HEK293 (cell line): ENCODE measurements around the gene SLC30A1.
A peak's percentile ranks its signal among the peaks of the same experiment; 100 is the strongest.

Source experiments
- GLIS2 ChIP-seq: fragments of 450-650 bp; formaldehyde crosslinking; IDR thresholded peaks from 2 replicates; pipeline ENCODE4 v1.5.1; 2016; ENCODE audit warnings: missing biosample characterization, missing genetic modification characterization
- HIC1 ChIP-seq: fragments of 450-650 bp; formaldehyde crosslinking; IDR thresholded peaks from 2 replicates; pipeline ENCODE4 v1.5.1; 2016; ENCODE audit warnings: missing biosample characterization, missing genetic modification characterization
- MEIS1 ChIP-seq: sonication (generic); formaldehyde crosslinking; IDR thresholded peaks from 2 replicates; pipeline ENCODE4 v1.8.1; 2022; ENCODE audit warnings: missing genetic modification reagents, mild to moderate bottlenecking, borderline replicate concordance
- OSR2 ChIP-seq: fragments of 450-650 bp; formaldehyde crosslinking; IDR thresholded peaks from 2 replicates; pipeline ENCODE4 v1.5.1; 2016; ENCODE audit warnings: missing biosample characterization, missing genetic modification characterization
- SP3 ChIP-seq: fragments of 450-650 bp; formaldehyde crosslinking; IDR thresholded peaks from 2 replicates; pipeline ENCODE4 v1.5.1; 2016; ENCODE audit warnings: missing biosample characterization, missing genetic modification characterization
- ZBTB17 ChIP-seq: fragments of 450-650 bp; formaldehyde crosslinking; IDR thresholded peaks from 2 replicates; pipeline ENCODE4 v1.5.1; 2016; ENCODE audit warnings: missing biosample characterization, missing genetic modification characterization
- ZEB2 ChIP-seq: fragments of 450-650 bp; formaldehyde crosslinking; IDR thresholded peaks from 2 replicates; pipeline ENCODE4 v1.5.1; 2016; ENCODE audit warnings: missing biosample characterization, missing genetic modification characterization
- ZFP3 ChIP-seq: fragments of 450-650 bp; formaldehyde crosslinking; IDR thresholded peaks from 2 replicates; pipeline ENCODE4 v1.5.1; 2016; ENCODE audit warnings: low read depth, missing biosample characterization, missing genetic modification characterization
- ZIC2 ChIP-seq: fragments of 450-650 bp; formaldehyde crosslinking; IDR thresholded peaks from 2 replicates; pipeline ENCODE4 v1.5.1; 2016; ENCODE audit warnings: missing biosample characterization, missing genetic modification characterization
- ZNF132 ChIP-seq: fragments of 450-650 bp; formaldehyde crosslinking; IDR thresholded peaks from 2 replicates; pipeline ENCODE4 v1.5.1; 2017; ENCODE audit warnings: missing biosample characterization, missing genetic modification characterization, borderline replicate concordance
- ZNF148 ChIP-seq: fragments of 450-650 bp; formaldehyde crosslinking; IDR thresholded peaks from 2 replicates; pipeline ENCODE4 v1.5.0; 2017; ENCODE audit warnings: missing biosample characterization, missing genetic modification characterization, borderline replicate concordance
- ZNF16 ChIP-seq: fragments of 450-650 bp; formaldehyde crosslinking; IDR thresholded peaks from 2 replicates; pipeline ENCODE4 v1.5.1; 2016; ENCODE audit warnings: low read depth, missing biosample characterization, missing genetic modification characterization
- ZNF202 ChIP-seq: fragments of 450-650 bp; formaldehyde crosslinking; IDR thresholded peaks from 2 replicates; pipeline ENCODE4 v1.5.1; 2016; ENCODE audit warnings: missing biosample characterization, missing genetic modification characterization, borderline replicate concordance
- ZNF211 ChIP-seq: fragments of 450-650 bp; formaldehyde crosslinking; IDR thresholded peaks from 2 replicates; pipeline ENCODE4 v1.5.1; 2016; ENCODE audit warnings: low read depth, missing biosample characterization, missing genetic modification characterization
- ZNF302 ChIP-seq: fragments of 450-650 bp; formaldehyde crosslinking; IDR thresholded peaks from 2 replicates; pipeline ENCODE4 v1.5.1; 2016; ENCODE audit warnings: missing biosample characterization, missing genetic modification characterization, low read depth
- ZNF391 ChIP-seq: fragments of 450-650 bp; formaldehyde crosslinking; IDR thresholded peaks from 2 replicates; pipeline ENCODE4 v1.5.1; 2016; ENCODE audit warnings: low read depth, missing biosample characterization, missing genetic modification characterization, borderline replicate concordance
- ZNF488 ChIP-seq: fragments of 450-650 bp; formaldehyde crosslinking; IDR thresholded peaks from 2 replicates; pipeline ENCODE4 v1.5.1; 2016; ENCODE audit warnings: missing biosample characterization, missing genetic modification characterization
- ZNF514 ChIP-seq: fragments of 450-650 bp; formaldehyde crosslinking; IDR thresholded peaks from 2 replicates; pipeline ENCODE4 v1.5.1; 2016; ENCODE audit warnings: missing biosample characterization, missing genetic modification characterization
- ZNF544 ChIP-seq: fragments of 450-650 bp; formaldehyde crosslinking; IDR thresholded peaks from 2 replicates; pipeline ENCODE4 v1.5.0; 2017; ENCODE audit warnings: missing biosample characterization, missing genetic modification characterization
- ZNF600 ChIP-seq: fragments of 450-650 bp; formaldehyde crosslinking; IDR thresholded peaks from 2 replicates; pipeline ENCODE4 v1.5.1; 2016; ENCODE audit warnings: missing biosample characterization, missing genetic modification characterization
- ZNF664 ChIP-seq: fragments of 450-650 bp; formaldehyde crosslinking; IDR thresholded peaks from 2 replicates; pipeline ENCODE4 v1.5.1; 2016; ENCODE audit warnings: missing biosample characterization, missing genetic modification characterization
- ZNF701 ChIP-seq: fragments of 450-650 bp; formaldehyde crosslinking; IDR thresholded peaks from 2 replicates; pipeline ENCODE4 v1.5.1; 2016; ENCODE audit warnings: missing biosample characterization, missing genetic modification characterization
- ZNF837 ChIP-seq: fragments of 450-650 bp; formaldehyde crosslinking; IDR thresholded peaks from 2 replicates; pipeline ENCODE4 v1.5.1; 2016; ENCODE audit warnings: missing biosample characterization, missing genetic modification characterization
- ZSCAN18 ChIP-seq: fragments of 450-650 bp; formaldehyde crosslinking; IDR thresholded peaks from 2 replicates; pipeline ENCODE4 v1.5.1; 2016; ENCODE audit warnings: missing biosample characterization, missing genetic modification characterization
- ZSCAN23 ChIP-seq: fragments of 450-650 bp; formaldehyde crosslinking; IDR thresholded peaks from 2 replicates; pipeline ENCODE4 v1.5.1; 2016; ENCODE audit warnings: missing biosample characterization, missing genetic modification characterization
- TF ChIP-seq, protein P1 (sequence below): fragments of 450-650 bp; formaldehyde crosslinking; IDR thresholded peaks from 2 replicates; pipeline ENCODE4; 2016; ENCODE audit warnings: missing biosample characterization, missing genetic modification characterization
- TF ChIP-seq, protein P2 (sequence below): fragments of 450-650 bp; formaldehyde crosslinking; IDR thresholded peaks from 2 replicates; pipeline ENCODE4 v1.5.1; 2017; ENCODE audit warnings: missing biosample characterization, mild to moderate bottlenecking, missing genetic modification characterization, moderate library complexity
- TF ChIP-seq, protein P3 (sequence below): fragments of 450-650 bp; formaldehyde crosslinking; IDR thresholded peaks from 2 replicates; pipeline ENCODE4 v1.5.1; 2017; ENCODE audit warnings: missing biosample characterization, missing genetic modification characterization

The SLC30A1 gene

DNA sequence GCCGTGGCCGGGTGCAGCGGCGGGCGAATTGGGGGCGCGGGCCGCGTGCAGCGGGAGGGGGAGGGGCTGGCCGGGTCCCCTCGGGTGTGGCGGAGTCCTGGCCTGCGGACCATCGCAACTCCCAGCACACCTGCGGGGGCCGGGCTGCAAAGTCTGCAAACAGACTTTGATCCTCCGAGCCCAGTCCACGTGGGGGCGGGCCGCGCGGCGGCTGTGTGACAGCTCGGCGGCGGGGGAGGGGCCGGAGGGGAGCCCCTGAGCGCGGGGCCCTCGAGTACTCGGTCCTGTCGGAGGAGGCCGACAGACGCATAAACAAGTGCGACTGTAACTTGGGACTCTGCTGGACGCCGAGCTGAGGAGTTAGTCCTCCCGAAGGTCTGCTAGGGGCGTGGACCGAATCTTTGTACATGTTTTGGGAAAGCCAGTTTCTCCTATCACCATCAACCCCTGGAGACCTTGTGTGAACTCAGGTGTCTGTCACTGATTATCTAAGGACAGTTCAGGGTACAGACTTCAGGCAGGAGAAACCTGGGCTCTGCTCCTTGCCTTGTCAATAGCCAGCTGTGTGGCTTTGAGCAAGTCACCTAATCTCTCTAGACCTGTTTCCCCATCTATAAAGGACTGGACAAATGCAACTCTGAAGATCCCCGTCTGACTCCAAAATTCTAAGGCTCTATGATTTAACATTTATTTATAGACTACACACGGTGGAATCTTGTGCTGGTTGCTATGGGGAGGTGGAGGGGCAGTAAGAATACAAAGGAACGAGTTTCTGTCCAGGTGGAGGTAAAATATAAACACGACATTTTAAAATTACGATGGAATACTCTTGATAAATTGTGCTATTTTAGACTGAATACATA is 710 bp upstream of the SLC30A1 start (continued):
- TF ChIP-seq, protein P1, sequence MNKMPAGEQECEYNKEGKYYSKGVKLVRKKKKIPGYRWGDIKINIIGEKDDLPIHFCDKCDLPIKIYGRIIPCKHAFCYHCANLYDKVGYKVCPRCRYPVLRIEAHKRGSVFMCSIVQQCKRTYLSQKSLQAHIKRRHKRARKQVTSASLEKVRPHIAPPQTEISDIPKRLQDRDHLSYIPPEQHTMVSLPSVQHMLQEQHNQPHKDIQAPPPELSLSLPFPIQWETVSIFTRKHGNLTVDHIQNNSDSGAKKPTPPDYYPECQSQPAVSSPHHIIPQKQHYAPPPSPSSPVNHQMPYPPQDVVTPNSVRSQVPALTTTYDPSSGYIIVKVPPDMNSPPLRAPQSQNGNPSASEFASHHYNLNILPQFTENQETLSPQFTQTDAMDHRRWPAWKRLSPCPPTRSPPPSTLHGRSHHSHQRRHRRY (tag by site-specific recombination), result no peak
- no peak for TF ChIP-seq ZNF544 (tag by site-specific recombination)
- TF ChIP-seq GLIS2, result peak; percentile 76; the same call in 1 of the 2 replicates
- no peak for TF ChIP-seq ZFP3
- TF ChIP-seq ZNF488, result no peak
- TF ChIP-seq ZIC2 (tag by site-specific recombination), result no peak
- peak; percentile 19 for TF ChIP-seq SP3 (tag by site-specific recombination)
- TF ChIP-seq ZEB2 (tag by site-specific recombination), result no peak
- no peak for TF ChIP-seq ZNF701 (tag by site-specific recombination)
- TF ChIP-seq ZBTB17, result peak; percentile 23; the same call in 1 of the 2 replicates
- TF ChIP-seq, protein P2, sequence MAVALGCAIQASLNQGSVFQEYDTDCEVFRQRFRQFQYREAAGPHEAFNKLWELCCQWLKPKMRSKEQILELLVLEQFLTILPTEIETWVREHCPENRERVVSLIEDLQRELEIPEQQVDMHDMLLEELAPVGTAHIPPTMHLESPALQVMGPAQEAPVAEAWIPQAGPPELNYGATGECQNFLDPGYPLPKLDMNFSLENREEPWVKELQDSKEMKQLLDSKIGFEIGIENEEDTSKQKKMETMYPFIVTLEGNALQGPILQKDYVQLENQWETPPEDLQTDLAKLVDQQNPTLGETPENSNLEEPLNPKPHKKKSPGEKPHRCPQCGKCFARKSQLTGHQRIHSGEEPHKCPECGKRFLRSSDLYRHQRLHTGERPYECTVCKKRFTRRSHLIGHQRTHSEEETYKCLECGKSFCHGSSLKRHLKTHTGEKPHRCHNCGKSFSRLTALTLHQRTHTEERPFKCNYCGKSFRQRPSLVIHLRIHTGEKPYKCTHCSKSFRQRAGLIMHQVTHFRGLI (tag by site-specific recombination), result no peak
- TF ChIP-seq ZSCAN18, result no peak
- no peak for TF ChIP-seq ZSCAN23
- no peak for TF ChIP-seq OSR2 (tag by site-specific recombination)
- no peak for TF ChIP-seq ZNF16 (tag by site-specific recombination)
- TF ChIP-seq MEIS1 (CRISPR knock-in tag), result no peak
- TF ChIP-seq ZNF132, result no peak
- TF ChIP-seq ZNF664 (tag by site-specific recombination), result no peak
- no peak for TF ChIP-seq ZNF391 (tag by site-specific recombination)
- TF ChIP-seq ZNF148 (tag by site-specific recombination), result no peak
- no peak for TF ChIP-seq HIC1
- no peak for TF ChIP-seq ZNF302 (tag by site-specific recombination)
- no peak for TF ChIP-seq ZNF600 (tag by site-specific recombination)
- 0 out of 2 replicates have a peak, but pooled peaks have one; percentile 70 for TF ChIP-seq ZNF202 (tag by site-specific recombination)
- TF ChIP-seq, protein P3, sequence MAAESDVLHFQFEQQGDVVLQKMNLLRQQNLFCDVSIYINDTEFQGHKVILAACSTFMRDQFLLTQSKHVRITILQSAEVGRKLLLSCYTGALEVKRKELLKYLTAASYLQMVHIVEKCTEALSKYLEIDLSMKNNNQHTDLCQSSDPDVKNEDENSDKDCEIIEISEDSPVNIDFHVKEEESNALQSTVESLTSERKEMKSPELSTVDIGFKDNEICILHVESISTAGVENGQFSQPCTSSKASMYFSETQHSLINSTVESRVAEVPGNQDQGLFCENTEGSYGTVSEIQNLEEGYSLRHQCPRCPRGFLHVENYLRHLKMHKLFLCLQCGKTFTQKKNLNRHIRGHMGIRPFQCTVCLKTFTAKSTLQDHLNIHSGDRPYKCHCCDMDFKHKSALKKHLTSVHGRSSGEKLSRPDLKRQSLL (tag by site-specific recombination), result no peak
- TF ChIP-seq ZNF837, result no peak
- TF ChIP-seq ZNF211 (tag by site-specific recombination), result no peak
- no peak for TF ChIP-seq ZNF514 (tag by site-specific recombination)
